ENCODE results near the gene FBXO2. TPM values are rescaled to one million over a fixed set of nuclear protein-coding genes. Genes with fewer than 3 reads are reported as not detected.

The FBXO2 gene
- total RNA-seq, 1 donor from 2014 or later = 0.61 TPM

DNA sequence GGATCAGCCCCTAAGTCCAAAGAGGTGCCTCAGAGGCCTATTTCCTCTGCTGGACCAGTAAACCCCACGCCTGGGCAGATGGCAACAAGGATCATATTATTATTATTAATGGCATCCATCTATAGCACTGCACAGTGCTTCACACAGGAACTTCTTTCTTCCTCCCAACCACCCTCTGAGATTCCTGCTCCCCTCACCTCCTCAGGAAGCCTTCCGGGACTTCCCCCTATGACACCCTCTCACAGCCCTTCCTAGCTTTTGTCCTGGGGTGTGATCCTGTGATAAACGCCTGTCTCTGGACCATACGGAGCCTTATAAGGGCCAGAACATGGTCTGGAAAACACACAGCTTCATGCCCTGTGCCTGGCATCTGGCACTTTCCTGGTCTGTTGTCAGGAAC lies 3.2 kb downstream of the FBXO2 start:
- peaks cover 74% of the 10 kb centered on the region for H3K27me3 Mint-ChIP-seq (ENCODE audit: low read depth)
- peaks cover 7% of the 10 kb centered on the region for H3K4me1 Mint-ChIP-seq
- H3K4me3 Mint-ChIP-seq = peak overlapping the region; percentile 4
- DNase-seq (ENCODE audit: low read depth, low spot score) = no peak
- H3K36me3 Mint-ChIP-seq (ENCODE audit: low read depth) = no peaks in the 10 kb centered on the region
- TF ChIP-seq, protein P1, sequence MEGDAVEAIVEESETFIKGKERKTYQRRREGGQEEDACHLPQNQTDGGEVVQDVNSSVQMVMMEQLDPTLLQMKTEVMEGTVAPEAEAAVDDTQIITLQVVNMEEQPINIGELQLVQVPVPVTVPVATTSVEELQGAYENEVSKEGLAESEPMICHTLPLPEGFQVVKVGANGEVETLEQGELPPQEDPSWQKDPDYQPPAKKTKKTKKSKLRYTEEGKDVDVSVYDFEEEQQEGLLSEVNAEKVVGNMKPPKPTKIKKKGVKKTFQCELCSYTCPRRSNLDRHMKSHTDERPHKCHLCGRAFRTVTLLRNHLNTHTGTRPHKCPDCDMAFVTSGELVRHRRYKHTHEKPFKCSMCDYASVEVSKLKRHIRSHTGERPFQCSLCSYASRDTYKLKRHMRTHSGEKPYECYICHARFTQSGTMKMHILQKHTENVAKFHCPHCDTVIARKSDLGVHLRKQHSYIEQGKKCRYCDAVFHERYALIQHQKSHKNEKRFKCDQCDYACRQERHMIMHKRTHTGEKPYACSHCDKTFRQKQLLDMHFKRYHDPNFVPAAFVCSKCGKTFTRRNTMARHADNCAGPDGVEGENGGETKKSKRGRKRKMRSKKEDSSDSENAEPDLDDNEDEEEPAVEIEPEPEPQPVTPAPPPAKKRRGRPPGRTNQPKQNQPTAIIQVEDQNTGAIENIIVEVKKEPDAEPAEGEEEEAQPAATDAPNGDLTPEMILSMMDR (conservative IDR thresholded peaks at IDR 0.05) = no peak
- no peak overlapping the region for H3K27ac Mint-ChIP-seq (ENCODE audit: unreplicated experiment)
- no peaks in the 10 kb centered on the region for H3K9me3 Mint-ChIP-seq

DNA sequence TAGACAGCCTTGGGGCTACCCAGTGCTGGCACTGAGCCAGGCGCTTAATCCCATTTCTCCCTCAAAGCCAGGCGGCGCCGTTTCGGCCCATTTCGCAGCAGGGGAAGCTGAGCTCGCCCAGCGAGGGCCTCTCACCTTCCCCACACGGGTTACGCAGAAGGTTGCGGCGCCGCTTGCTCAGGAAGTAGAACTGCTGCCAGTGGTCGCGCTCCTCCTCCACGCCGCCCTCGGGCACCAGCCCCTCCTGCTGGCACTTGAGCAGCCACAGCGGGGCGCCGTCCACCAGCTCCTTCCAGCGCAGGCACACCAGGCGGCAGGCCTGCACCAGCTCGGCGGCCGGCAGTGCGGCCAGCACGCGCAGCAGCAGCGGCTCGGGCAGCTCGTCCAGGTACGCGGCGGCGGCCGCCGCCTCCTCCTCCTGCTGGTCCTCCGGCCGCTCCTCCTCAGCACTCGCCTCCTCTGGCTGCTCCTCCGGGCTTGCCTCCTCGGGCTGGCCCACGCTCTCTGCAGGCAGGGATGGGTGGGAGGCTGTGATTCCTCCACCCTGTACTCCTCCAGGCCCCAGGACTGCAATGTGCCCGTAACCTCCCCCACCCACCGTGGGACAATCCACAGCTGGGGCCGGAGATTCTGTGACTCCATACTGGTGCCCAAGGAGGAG lies 3.8 kb downstream of the FBXO2 start:
- Mint-ChIP-seq H3K36me3 (ENCODE audit: low read depth) (no peaks in the 10 kb centered on the region), H3K27me3 (ENCODE audit: low read depth) (peaks cover 73% of the 10 kb centered on the region), H3K4me3 (peak overlapping the region; percentile 4), H3K4me1 (peaks cover 7% of the 10 kb centered on the region), H3K27ac (ENCODE audit: unreplicated experiment) (no peak overlapping the region), H3K9me3 (no peaks in the 10 kb centered on the region)
- TF ChIP-seq, protein P1 (conservative IDR thresholded peaks at IDR 0.05) = peak; percentile 75
- peak; percentile 76 for DNase-seq (ENCODE audit: low read depth, low spot score)

DNA sequence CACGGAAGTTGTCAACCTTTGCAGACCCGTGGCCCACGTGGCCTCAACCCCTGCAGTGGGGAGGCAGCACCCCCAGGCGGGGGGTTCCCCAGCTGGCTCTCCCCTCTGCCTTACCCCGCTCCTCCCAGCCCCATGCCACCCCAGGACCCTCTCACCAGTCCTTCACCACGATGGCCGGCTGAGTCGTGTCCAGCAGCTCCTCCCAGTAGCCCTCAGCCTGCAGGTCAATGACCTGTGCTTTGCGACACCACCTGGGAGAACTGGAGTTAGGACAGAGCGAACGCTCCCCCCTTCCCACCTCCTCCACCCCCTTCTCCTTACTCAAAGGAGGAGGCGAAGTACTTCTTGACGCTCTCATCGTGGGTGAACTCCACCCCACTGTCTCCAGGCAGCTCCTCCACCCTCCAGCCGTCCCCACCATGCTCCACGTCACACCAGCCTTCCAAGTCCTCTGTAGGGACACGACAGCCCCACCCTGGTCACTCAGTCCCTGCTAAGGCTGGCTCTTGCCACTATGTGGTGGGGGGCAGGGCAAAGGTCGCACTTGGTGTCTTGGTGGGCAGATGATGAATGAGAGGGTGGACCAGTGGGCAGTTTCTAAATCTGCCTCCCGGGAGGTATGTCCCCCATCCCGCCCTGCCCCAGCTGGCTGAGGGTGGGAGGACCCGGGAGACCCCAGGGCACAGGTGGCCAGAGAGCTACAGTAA lies 4.5 kb downstream of the FBXO2 start:
- TF ChIP-seq, protein P1 (conservative IDR thresholded peaks at IDR 0.05) = no peak
- Mint-ChIP-seq H3K9me3 (no peaks in the 10 kb centered on the region), H3K36me3 (ENCODE audit: low read depth) (no peaks in the 10 kb centered on the region), H3K4me1 (peaks cover 7% of the 10 kb centered on the region), H3K4me3 (peak overlapping the region; percentile 15), H3K27ac (ENCODE audit: unreplicated experiment) (no peak overlapping the region), H3K27me3 (ENCODE audit: low read depth) (peaks cover 70% of the 10 kb centered on the region)
- DNase-seq (ENCODE audit: low read depth, low spot score) = no peak

DNA sequence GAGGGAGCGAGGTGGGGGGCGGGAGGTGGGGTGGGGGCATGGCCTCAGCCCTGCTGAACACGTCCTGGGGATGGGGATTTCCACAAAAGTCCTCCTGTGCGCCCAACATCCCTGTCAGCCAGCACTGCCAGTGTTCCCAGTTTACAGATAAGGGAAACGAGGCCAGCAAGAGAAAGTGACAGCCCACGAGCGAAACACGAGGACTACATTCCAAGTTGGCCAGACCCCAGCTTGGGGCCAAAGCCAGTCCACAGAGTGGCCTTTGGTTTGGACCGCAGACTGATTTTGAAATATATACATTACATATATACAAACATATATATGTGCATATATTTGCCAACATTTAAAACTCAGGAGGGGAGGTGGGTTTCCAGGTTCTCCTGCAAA lies 5.0 kb downstream of the FBXO2 start:
- TF ChIP-seq, protein P1 (conservative IDR thresholded peaks at IDR 0.05) = no peak
- Mint-ChIP-seq H3K4me1 (peaks cover 7% of the 10 kb centered on the region), H3K27ac (ENCODE audit: unreplicated experiment) (no peak overlapping the region), H3K9me3 (no peaks in the 10 kb centered on the region), H3K27me3 (ENCODE audit: low read depth) (peaks cover 70% of the 10 kb centered on the region), H3K36me3 (ENCODE audit: low read depth) (no peaks in the 10 kb centered on the region), H3K4me3 (peak overlapping the region; percentile 15)
- no peak for DNase-seq (ENCODE audit: low read depth, low spot score)

DNA sequence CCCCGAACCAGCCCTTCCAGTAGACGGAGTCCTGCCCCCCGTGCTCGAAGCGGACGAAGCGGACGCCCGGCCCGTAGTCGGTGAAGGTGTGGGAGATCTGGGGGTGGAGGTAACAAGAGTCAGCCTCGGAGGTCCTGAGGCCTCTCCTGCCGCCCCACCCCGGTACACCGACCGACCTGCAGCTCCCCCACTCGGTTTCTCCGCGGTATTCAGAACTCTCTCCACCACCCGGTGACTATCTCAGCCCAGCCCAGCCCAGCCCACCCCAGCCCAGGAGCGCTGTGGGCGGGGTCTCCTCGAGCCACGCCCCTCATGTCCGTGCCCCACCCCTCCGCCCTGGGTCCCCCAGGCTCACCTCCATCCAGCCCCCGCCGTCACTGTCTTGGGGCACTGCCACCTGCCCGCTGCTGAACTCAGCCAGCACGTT lies 5.5 kb downstream of the FBXO2 start:
- H3K36me3 Mint-ChIP-seq (ENCODE audit: low read depth) = no peaks in the 10 kb centered on the region
- DNase-seq (ENCODE audit: low read depth, low spot score) = no peak
- H3K27me3 Mint-ChIP-seq (ENCODE audit: low read depth) = peaks cover 67% of the 10 kb centered on the region
- H3K4me1 Mint-ChIP-seq = peaks cover 7% of the 10 kb centered on the region
- TF ChIP-seq, protein P1 (conservative IDR thresholded peaks at IDR 0.05) = no peak
- no peak overlapping the region for H3K4me3 Mint-ChIP-seq
- no peaks in the 10 kb centered on the region for H3K9me3 Mint-ChIP-seq
- no peak overlapping the region for H3K27ac Mint-ChIP-seq (ENCODE audit: unreplicated experiment)

Measured in neural crest cell (in vitro differentiated cells).